Stimulated activated CD4-positive, alpha-beta T cell treated with anti-CD3 and anti-CD28 coated beads, Interleukin-12 subunit alpha, Interleukin-12 subunit beta, amount 100 ng/mL, for 48 hours (primary cell): ENCODE results near the gene TRIM4.
"Not testable (repeated sequence)": the region's sequence is repeated elsewhere in the genome, so short reads cannot be mapped to it uniquely, and the experiment has no call there.

Experiments
- DNase-seq, 3 donors: peaks; one replicate each; pipeline ENCODE4 v3.0.0-alpha.2; 2020; ENCODE audit warnings: low read depth in 2 of 3, low spot score in 1 of 3

The TRIM4 gene, protein sequence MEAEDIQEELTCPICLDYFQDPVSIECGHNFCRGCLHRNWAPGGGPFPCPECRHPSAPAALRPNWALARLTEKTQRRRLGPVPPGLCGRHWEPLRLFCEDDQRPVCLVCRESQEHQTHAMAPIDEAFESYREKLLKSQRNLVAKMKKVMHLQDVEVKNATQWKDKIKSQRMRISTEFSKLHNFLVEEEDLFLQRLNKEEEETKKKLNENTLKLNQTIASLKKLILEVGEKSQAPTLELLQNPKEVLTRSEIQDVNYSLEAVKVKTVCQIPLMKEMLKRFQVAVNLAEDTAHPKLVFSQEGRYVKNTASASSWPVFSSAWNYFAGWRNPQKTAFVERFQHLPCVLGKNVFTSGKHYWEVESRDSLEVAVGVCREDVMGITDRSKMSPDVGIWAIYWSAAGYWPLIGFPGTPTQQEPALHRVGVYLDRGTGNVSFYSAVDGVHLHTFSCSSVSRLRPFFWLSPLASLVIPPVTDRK

DNA sequence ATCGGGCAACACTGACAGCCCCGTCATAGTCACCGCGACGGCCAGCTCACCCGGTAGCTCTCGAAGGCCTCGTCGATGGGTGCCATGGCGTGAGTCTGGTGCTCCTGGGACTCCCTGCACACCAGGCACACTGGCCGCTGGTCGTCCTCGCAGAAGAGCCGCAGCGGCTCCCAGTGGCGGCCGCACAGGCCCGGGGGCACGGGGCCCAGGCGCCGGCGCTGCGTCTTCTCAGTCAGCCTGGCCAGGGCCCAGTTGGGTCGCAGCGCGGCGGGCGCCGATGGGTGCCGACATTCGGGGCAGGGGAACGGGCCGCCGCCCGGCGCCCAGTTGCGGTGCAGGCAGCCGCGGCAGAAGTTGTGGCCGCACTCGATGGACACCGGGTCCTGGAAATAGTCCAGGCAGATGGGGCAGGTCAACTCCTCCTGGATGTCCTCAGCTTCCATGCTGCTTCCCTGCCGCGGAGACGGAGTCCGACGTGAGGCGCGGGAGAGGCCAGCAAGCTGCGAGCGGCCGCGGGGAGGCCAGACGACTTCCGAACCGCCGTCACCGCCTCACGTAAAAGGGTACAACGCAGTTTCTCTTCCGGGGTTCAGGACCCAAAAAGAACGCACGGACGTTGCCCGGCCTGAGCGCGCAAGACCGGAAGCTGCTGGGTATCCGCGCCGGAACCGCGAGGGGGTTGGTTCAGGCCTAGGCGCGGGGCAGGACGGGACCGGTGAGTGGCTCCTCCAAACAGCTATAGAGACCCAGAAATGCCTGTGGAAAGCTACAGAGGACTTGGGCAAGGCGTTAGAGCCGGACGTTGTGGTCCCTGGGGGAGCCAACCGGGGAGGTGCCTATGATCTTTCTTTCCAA lies at the start of gene TRIM4:
TSS of gene TRIM4 (minus strand) at position 572 of the 855 bp plus-strand sequence. CDS start at position 443, 129 bp downstream.
- peak; percentile 80 to 91 (median 89) for DNase-seq

DNA sequence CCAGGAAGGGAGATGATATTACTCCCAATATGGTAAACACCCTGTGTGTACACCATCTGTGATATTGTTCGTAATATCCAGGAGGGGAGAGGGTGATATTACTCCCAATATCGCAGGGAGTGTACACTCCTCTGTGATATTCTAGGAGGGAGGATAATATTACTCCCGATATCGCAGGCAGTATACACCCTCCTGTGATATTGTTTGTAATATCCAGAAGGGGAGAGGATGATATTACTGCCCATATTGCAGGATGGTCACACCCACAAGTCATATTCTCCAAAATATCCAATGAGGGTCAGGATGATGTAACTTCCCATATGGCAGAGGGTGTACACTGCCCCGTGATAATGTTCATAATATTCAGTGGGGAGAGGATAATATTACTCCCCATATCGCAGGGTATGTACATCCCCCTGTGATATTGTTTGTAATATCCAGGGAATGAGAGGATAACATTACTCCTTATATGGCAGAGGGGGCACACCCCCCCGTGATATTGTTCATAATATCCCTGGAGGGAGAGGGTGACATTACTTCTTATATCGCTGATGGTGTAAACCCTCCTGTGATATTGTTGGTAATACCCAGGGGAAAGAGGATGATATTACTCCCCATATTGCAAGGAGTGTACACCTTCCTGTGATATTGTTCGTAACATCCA lies 39.4 kb upstream of the TRIM4 start:
- DNase-seq = no peak

DNA sequence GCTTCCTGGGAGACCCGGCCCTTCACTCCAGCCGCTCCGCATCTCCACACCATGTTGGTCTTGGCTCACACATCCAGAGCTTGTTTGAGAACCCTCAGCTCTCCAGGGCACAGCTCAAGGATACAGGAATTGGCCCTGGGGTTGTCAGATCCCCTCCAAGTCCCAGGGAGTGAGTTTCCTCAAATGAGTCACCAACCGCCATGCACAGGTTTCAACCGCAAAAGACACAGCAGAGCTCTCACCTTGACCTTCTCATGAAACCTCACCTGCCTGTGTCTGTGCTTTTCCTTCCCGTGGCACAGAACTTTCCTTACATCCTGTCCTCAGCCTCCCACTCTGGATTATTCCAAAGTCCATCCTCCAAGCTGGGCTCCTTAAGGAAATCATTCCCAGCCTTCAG lies 35.9 kb upstream of the TRIM4 start:
- no peak for DNase-seq

DNA sequence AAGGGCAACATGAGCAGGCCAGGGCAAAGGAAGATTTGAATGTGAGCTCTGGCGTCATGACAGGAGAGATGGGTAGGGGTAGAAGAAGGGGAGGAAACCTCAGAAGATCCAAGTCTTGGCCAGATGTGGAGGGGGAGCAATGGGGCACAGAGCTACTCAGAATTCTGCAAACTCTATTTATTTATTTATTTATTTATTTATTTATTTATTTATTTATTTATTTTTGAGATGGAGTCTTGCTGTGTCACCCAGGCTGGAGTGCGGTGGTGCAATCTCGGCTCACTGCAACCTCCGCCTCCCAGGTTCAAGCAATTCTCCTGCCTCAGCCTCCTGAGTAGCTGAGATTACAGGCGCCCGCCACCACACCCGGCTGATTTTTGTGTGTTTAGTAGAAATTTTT lies 35.3 kb upstream of the TRIM4 start:
- not testable (repeated sequence) for DNase-seq

DNA sequence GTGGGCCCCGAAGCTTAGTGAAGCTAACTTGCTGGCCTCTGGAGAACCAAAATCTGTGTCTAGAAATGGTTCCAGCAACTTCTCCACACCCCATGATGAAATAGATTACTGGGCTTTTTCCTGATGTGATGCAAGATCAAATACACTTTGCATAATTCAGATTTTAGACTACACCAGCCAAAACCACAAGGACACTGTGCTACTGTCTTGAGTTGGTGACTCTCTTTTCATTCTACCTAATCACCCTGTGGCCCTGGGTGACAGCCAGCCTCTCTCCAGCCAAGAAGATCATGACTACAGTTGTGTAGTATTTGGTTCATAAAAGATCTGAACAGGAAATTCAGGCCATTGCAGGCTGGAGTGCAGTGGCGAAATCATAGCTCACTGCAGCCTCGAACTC lies 34.3 kb upstream of the TRIM4 start:
- no peak for DNase-seq

DNA sequence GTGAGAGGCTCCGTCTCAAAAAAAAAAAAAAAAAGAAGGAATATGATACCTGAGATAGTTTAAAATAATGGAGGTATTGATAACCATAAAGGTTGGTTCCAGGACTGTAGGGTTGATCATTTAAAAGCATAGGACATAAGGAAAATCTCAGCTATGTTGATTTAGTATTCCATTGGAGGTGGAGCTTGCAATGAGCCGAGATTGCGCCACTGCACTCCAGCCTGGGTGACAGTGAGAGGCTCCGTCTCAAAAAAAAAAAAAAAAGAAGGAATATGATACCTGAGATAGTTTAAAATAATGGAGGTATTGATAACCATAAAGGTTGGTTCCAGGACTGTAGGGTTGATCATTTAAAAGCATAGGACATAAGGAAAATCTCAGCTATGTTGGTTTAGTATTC lies 33.3 kb upstream of the TRIM4 start:
- DNase-seq = not testable (repeated sequence)

DNA sequence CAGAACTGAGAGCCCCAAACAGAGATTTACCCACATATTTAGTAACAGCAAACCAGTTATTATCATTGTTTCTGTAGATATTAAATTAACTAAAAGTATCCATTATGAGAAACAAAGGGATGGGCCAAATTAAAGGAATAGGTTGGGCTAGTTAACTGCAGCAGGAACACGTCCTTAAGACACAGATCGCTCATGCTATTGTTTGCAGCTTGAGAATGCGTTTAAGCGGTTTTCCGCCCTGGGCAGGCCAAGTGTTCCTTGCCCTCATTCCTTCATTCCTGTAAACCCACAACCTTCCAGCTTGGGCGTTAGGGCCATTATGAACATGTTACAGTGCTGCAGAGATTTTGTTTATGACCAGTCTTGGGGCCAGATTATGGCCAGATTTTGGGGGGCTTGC lies 31.5 kb upstream of the TRIM4 start:
- DNase-seq = not testable (repeated sequence)

DNA sequence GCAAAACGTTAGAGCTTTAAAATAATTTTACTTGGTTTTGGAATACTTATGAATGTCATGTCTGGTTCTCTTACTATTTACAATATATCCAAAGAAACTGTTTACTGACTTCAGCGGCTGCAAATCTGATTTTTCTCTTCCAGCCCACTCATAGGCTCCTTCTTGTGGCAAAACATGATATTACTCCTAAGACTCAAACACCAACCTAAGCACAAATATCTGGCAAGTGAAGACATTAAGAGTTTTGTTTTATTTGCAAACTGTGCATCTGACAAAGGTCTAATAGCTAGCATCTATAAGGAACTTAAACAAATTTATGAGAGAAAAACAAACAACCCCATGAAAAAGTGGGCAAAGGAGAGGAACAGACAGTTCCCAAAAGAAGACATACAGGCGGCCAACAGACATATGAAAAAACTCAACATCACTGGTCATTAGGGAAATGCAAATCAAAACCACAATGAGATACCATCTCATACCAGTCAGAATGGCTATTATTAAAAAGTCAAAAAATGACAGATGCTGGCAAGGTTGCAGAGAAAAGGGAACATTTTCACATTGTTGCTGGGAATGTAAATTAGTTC lies 30.4 kb upstream of the TRIM4 start:
- no peak for DNase-seq

DNA sequence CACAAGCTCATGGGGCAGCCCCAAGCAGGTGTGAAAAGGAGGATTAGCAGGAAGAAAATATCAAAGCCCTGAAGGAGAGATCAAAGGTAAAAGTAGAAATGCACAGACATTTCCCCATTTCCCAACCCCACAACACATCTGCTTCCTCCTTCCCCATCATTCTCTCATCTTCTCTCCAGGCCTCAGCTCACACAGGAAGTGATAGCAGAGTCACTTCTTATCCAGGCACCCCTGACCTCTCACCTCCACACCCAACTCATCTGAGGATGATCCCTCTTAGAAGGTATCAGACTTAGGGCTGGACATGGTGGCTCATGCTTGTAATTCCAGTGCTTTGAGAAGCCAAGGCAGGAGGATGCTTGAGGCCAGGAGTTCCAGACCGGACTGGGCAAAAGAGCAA lies 28.3 kb upstream of the TRIM4 start:
- DNase-seq = no peak

DNA sequence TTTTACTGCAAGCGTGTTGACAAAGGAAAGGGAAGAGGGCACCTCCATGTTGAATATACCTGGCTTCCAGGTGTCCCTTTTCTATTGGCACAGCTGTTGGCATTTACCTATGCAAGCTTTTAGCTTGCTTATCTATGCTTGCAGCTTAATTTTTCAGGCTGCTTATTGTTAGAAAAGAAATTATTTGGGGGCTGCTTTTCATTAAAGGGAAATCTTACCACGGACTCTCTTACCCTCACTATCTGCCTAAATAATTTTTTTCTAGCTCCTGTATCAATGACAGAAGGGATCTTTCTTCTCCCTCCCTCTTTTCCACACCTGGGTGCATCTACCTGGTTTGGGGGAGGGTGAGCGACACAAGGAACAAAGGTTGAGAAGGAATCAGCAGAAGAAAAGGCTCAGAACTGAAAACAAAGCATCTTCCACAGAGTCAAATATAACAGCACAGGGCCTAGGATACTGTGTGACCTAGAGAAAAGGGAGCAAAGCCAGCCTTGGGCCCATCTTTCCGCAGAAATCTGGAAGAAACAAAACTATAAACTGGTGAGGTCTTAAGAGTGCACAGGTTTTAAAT lies 25.3 kb upstream of the TRIM4 start:
- DNase-seq = no peak

DNA sequence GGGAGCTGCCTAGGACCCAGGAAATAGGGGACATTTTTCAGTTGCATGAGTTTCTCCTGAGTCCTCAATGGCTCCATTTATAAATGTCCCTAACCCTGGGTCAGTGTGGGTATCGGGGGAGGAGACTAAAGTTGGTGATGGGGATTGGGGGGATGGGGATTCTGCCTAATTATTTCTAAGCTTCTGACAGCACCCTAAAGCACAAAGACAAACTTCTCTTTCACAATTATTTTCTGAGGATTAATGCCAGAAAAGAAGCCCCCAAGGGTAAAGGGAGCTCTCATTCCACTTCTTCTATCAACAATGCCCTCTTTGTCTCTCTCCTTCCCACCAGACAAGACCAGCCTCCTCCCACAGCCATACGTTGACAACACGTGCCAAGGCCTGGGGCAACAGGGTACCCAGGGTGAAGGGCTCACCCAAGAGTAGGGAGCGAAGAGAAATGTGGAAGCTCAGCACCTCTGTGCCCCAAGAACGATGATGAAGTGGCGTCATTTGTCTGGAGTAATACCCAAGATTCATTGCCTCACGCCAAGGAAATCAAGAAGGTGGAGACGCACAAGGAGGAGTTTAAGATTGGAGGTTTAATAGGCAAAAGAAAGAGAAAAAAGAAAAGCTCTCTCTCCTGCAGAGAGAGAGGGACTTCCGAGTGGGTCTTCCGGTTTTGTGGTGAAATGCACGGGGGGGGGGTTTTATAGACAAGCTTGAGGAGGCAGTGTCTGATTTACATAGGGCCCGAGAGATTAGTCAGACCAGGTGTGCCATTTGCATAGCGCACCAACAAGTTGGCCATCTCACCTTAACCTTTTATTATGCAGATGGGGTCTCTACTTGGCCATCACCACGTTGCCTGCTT lies 24.5 kb upstream of the TRIM4 start:
- DNase-seq = no peak

DNA sequence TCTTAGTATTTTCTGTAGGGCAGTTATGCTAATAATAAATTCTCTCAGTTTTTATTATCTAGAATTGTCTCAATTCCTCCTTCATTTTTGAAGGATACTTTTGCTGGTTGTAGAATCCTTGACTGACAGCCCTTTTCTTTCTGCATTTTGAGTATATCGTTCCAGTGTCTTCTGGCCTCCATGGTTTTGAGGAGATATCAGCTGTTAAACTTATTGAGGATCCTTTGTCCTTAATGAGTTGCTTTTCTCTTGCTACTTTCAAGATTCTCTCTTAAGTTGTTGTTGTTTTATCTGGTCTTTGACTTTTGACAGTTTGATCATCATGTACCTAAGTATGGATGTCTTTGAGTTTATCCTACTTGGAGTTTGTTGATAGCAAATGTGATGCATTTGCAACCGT lies 19.0 kb upstream of the TRIM4 start:
- DNase-seq = no peak

DNA sequence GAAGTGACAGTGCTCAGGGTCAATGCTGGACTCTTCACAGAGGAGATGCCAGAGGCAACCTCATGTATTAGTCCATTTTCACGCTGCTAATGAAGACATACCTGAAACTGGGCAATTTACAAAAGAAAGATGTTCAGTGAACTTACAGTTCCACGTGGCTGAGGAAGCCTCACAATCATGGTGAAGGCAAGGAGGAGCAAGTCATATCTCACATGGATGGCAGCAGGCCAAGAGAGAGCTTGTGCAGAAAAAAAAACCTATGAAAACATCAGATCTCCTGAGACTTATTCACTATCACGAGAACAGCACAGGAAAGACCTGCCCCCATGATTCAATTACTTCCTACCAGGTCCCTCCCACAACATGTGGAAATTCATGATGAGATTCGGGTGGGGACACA lies 15.7 kb upstream of the TRIM4 start:
- not testable (repeated sequence) for DNase-seq

DNA sequence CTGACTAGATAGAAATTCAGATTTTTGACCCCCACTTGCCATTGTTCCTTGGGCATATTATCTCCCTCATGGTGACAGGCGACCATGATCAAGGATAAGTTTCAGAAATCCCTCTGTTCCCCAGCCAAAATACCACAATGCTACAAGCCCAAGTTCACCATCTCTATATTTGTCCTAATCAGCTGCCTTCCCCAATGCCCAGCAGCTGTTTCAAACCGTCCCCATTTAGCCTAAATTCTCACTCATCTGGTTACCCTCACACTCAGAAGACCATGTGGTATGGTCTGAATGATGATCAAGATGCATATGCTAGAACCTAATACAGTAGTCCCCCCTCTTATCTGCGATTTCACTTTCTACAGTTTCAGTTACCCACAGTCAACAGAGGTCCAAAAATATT lies 11.0 kb upstream of the TRIM4 start:
- DNase-seq = no peak

DNA sequence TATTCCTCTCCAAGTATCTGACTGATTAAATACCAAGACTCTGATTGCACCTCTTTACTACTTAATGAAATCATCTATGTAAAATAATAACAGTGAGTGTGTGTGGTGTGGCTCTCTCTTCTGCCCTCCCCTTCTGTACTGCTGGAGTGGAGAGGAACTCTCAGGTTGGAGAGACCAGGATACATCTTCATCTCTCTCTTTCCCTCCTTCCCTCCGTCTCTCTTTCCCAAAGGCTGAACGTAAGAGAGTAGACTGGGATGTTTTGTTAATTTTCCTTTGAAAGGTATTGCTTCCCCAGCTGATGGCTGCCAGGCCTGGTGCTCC lies 10.4 kb upstream of the TRIM4 start:
- no peak for DNase-seq

DNA sequence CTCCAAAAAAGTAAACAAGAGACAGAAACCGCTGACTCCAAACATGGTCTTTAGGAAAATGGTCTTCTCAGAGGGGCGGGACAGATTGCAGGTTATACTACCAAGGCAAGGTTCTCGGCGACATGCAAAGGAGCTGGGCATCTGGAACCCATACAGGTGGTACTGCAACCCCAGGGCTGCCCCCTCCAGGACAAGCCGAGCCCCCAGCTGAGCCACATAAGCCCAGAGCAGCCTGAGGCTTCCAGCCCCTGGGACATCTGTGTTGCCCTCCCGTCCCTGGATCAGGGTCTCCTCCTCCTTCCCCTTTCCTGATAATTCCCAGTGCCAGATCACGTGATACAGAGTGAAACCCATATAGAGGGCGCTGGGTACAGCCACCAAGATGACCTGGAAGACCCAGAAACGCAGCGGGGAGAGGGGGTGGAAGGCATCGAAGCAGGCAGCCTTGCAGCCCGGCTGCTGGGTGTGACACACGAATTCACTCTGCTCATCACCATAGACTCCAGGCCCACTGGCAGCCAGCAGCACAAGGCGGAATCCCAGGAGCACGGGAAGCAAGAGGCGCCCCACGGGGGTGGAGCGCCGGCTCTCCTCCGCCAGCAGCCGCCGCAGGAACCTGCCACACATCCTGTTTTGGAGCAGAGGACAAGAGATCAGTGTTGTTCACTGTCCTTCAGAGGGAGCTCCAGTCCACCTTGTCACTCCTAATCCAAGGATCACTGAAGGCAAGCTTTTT lies 9.8 kb upstream of the TRIM4 start, which contains the start of gene GJC3:
TSS of gene GJC3 (minus strand) at position 627 of the 736 bp plus-strand sequence. CDS start at position 627, 0 bp downstream.
- peak in 2 of 3 donors; percentile 23 to 30 for DNase-seq

DNA sequence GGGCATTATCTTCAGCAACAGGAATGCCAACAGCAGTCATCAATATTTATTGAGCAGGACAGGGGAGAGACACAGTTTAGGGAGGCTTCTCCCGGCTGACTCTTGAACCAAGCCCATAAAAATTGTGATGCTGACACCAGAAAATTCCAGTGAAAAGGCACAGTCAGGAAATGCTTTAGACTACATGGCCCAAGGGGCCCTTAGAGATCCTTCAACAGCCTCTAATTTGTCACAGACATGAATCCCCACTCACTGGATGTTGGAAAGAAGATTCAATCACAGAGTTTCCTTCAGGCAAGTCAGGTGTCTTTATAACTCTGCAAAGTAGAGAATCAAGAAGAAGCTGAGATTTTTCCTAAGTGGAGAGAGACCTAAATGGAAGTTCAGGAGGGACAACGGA lies 8.9 kb upstream of the TRIM4 start:
- DNase-seq = no peak

DNA sequence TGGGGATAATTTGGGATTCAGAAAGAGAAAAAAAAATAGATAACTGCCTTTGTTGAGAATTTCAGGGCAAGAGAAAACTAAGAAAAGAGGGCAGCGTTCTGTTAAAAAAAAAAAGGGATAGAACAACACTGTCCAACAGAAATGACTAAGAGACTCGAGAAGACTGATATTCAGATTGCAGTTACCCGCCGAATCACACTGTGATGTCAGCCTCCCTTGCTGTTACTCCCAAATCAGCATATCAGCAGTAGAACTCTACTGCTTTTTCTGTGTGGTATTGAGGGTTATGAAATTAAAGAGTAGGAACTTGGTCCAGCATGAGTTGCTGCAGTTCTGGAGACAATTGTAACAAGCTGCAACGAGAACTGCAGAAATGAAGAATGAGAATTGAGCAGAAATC lies 8.2 kb upstream of the TRIM4 start:
- no peak for DNase-seq

DNA sequence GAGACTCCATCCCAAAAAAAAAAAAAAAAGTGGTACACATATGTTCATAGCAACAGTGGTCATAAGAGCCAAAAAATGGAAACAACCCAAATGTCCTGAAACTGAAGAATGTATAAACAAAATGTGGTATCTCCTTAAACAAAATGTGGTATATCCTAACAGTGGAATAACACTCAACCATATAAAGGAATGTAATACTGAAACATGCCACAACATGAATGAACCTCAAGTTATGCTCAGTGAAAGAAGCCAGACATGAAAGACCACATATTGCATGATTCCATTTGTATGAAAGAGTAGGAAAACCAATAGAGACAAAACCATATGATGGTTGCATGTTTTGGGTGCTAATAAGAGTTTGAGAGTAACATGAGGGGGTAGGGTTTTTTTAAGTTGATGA lies 7.0 kb upstream of the TRIM4 start:
- no peak for DNase-seq
